Inferior parietal cortex (tissue), 1 donor: ENCODE measurements around the gene VSTM4.
A peak's percentile ranks its signal among the peaks of the same experiment; 100 is the strongest.

Source experiments
- DNase-seq: peaks from one replicate; pipeline ENCODE4 v3.0.0-alpha.2; 2016; ENCODE audit errors: extremely low spot score

VSTM4 gene

GRCh38 chr10:49091450-49092210, 23.7 kb downstream of the VSTM4 start:
- no peak for DNase-seq

GRCh38 chr10:49090696-49091380, 24.5 kb downstream of the VSTM4 start:
- no peak for DNase-seq

- no peak for DNase-seq
These were observed 25.1 kb downstream of the VSTM4 start for GRCh38 chr10:49090189-49090575.

- DNase-seq = no peak
These were observed 25.6 kb downstream of the VSTM4 start for GRCh38 chr10:49089557-49090188.

- DNase-seq = no peak
These were observed 26.2 kb downstream of the VSTM4 start for GRCh38 chr10:49089152-49089551.

- no peak for DNase-seq
These were observed 28.4 kb downstream of the VSTM4 start for GRCh38 chr10:49086889-49087288.

GRCh38 chr10:49083261-49083660, 32.1 kb downstream of the VSTM4 start:
- peak; percentile 45 for DNase-seq

- peak; percentile 39 for DNase-seq
These were observed 32.6 kb downstream of the VSTM4 start for GRCh38 chr10:49082766-49083165.

- DNase-seq = no peak
These were observed 33.6 kb downstream of the VSTM4 start for GRCh38 chr10:49081547-49082275.

- no peak for DNase-seq
These were observed 34.4 kb downstream of the VSTM4 start for GRCh38 chr10:49080965-49081364.

- no peak for DNase-seq
These were observed 35.3 kb downstream of the VSTM4 start for GRCh38 chr10:49080071-49080470.

GRCh38 chr10:49079499-49079898, 35.8 kb downstream of the VSTM4 start:
- DNase-seq = no peak

- no peak for DNase-seq
These were observed 36.2 kb downstream of the VSTM4 start for GRCh38 chr10:49079072-49079471.

- no peak for DNase-seq
These were observed 36.9 kb downstream of the VSTM4 start for GRCh38 chr10:49078433-49078832.

GRCh38 chr10:49076741-49077521, 38.4 kb downstream of the VSTM4 start:
- DNase-seq = no peak

GRCh38 chr10:49076319-49076718, 39.0 kb downstream of the VSTM4 start:
- DNase-seq = no peak

GRCh38 chr10:49075743-49076142, 39.6 kb downstream of the VSTM4 start:
- DNase-seq = no peak

GRCh38 chr10:49074836-49075682, 40.3 kb downstream of the VSTM4 start:
- DNase-seq = no peak

- DNase-seq = no peak
These were observed 43.0 kb downstream of the VSTM4 start for GRCh38 chr10:49072166-49072885.
